Measurements from ENCODE around the gene C7.
"Not testable (repeated sequence)": the region's sequence is repeated elsewhere in the genome, so short reads cannot be mapped to it uniquely, and the experiment has no call there.

DNA sequence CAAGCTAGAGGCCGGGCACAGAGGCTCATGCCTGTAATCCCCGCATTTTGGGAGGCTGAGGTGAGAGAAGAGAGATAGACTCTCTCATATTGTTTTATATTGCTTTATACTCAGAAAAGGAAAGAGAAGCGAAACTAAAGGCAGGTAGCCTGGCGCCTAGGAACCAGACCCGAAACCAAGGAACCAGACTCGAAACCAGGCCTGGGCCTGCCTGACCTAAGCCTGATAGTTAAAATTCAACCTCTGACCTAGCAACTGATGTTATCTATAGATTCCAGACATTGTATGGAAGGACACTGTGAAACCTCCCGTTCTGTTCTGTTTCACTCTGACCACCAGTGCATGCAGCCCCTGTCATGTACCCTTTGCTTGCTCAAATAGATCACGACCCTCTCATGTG, 37.0 kb upstream of the C7 start:
- not testable (repeated sequence) for TF ChIP-seq POLR2A (IDR thresholded peaks at IDR 0.05)
- TF ChIP-seq, protein P1, sequence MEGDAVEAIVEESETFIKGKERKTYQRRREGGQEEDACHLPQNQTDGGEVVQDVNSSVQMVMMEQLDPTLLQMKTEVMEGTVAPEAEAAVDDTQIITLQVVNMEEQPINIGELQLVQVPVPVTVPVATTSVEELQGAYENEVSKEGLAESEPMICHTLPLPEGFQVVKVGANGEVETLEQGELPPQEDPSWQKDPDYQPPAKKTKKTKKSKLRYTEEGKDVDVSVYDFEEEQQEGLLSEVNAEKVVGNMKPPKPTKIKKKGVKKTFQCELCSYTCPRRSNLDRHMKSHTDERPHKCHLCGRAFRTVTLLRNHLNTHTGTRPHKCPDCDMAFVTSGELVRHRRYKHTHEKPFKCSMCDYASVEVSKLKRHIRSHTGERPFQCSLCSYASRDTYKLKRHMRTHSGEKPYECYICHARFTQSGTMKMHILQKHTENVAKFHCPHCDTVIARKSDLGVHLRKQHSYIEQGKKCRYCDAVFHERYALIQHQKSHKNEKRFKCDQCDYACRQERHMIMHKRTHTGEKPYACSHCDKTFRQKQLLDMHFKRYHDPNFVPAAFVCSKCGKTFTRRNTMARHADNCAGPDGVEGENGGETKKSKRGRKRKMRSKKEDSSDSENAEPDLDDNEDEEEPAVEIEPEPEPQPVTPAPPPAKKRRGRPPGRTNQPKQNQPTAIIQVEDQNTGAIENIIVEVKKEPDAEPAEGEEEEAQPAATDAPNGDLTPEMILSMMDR (IDR thresholded peaks at IDR 0.05) = not testable (repeated sequence)

Measured in transverse colon (tissue), 3 donors.